ENCODE data around the gene PGAM1. TPM values are rescaled to one million over a fixed set of nuclear protein-coding genes. Genes with fewer than 3 reads are reported as not detected.

PGAM1 gene
- total and polyA plus RNA-seq, 9 of the 15 experiments (the other 6 are each of a cell fraction or from before 2014, with no cell fraction given) = 40.3 to 559 (median 269) TPM

- in situ Hi-C loops (cut with MboI) = no loop called here
- no peak overlapping the region for H3K4me3 ChIP-seq
- TF ChIP-seq NCOA4 (IDR thresholded peaks at IDR 0.05; ENCODE audit: partially characterized antibody) (no peak), HEY1 (CRISPR knock-in tag; IDR thresholded peaks at IDR 0.05; ENCODE audit: borderline replicate concordance) (no peak), NCOA2 (IDR thresholded peaks at IDR 0.05; ENCODE audit: partially characterized antibody in 2 of 2) (no peak), CTCFL (IDR thresholded peaks at IDR 0.05; ENCODE audit: borderline replicate concordance, insufficient read depth, low read depth, low read length, poor library complexity, severe bottlenecking) (no peak), ZFX (CRISPR knock-in tag; IDR thresholded peaks at IDR 0.05) (no peak), ZNF444 (CRISPR knock-in tag; IDR thresholded peaks at IDR 0.05) (no peak), ELF1 (tag; IDR thresholded peaks at IDR 0.05) (no peak), CHD2 (IDR thresholded peaks at IDR 0.05; ENCODE audit: low read depth, low read length) (no peak)
- H4K20me1 ChIP-seq (replicated peaks; ENCODE audit: control insufficient read depth, insufficient read depth, low read length) = no peaks in the 10 kb centered on the region
- no peaks in the 10 kb centered on the region for H3K79me2 ChIP-seq (ENCODE audit: control insufficient read depth, insufficient read depth, low read length)
- peaks cover 83% of the 10 kb centered on the region; the same call in 2 of the 3 replicates for H3K36me3 ChIP-seq (ENCODE audit: control insufficient read depth, insufficient read depth, low read length)
- ATAC-seq (no peak), FAIRE-seq (no peak), DNase-seq (ENCODE audit: extremely low read depth in 1 of 4, low spot score in 3 of 4) (no peak)
- no peaks in the 10 kb centered on the region for H3K27me3 ChIP-seq (ENCODE audit: control insufficient read depth in 2 of 2, insufficient read depth in 2 of 2, low read length in 2 of 2)
- ChIA-PET CTCF (ENCODE audit: low intra/inter-chr PET ratio) (no interaction called here), POLR2A (no interaction called here)
- no TSS peak for BruUV-seq (replicated peaks)
- no peak overlapping the region for H2AFZ ChIP-seq (ENCODE audit: low read depth, low read length)
- no peak overlapping the region for H3K27ac ChIP-seq (ENCODE audit: extremely low read depth, low read depth, low read length)
- H3K9me3 ChIP-seq (replicated peaks; ENCODE audit: control insufficient read depth, insufficient read depth, low read depth, low read length) = no peaks in the 10 kb centered on the region
- 100% methylated on average over 4 of the region's 6 CpGs for WGBS (ENCODE audit: insufficient coverage, low coverage, missing lambda C conversion rate)
- peaks cover 0 to 11% of the 10 kb centered on the region in 2 experiments; a peak in 3 of 5 replicates for H3K4me1 ChIP-seq (replicated peaks in 1 of 2; ENCODE audit: control insufficient read depth in 2 of 2, insufficient read depth in 2 of 2, low read length in 2 of 2)
- no peak overlapping the region for H3K4me2 ChIP-seq (ENCODE audit: insufficient read depth, low read length)
- H3K9me1 ChIP-seq (ENCODE audit: control insufficient read depth, insufficient read depth, low read length) = no peaks in the 10 kb centered on the region
- no peak overlapping the region for H3K9ac ChIP-seq (ENCODE audit: insufficient read depth in 1 of 2, low read depth in 2 of 2, low read length in 2 of 2)
- intact Hi-C loops (cut with micrococcal nuclease) = no loop called here
Observed at GRCh38 chr10:97384641-97385040, 41.4 kb upstream of the PGAM1 start.

Data from K562 (cell line).